Heart right ventricle (tissue), 16 donors: ENCODE results near the gene FOLR2. TPM values are rescaled to one million over a fixed set of nuclear protein-coding genes. Genes with fewer than 3 reads are reported as not detected.

Source experiments
- ATAC-seq, 8 donors: fragments of 200-7000 bp; cut with Tn5 transposase; one replicate each; pipeline ENCODE4 v1.9.1; 2020; ENCODE audit warnings: mild to moderate bottlenecking in 8 of 8, moderate library complexity in 8 of 8, moderate number of reproducible peaks in 1 of 8
- DNase-seq, 2 donors: peaks; one replicate each; pipeline ENCODE4 v3.0.0-alpha.2; 2020
- H3K27ac ChIP-seq, 10 donors: fragments of 200-600 bp; sonication (generic) in 2 of 10; one replicate each; pipeline versions ENCODE4 v1.5.0 to v1.8.0; 2020 to 2022; ENCODE audit warnings: mild to moderate bottlenecking in 3 of 10
- H3K27me3 ChIP-seq, 7 donors: fragments of 200-600 bp; one replicate each; pipeline ENCODE4 v1.8.0; 2021 to 2022; ENCODE audit warnings: mild to moderate bottlenecking in 2 of 7
- H3K36me3 ChIP-seq, 9 donors: fragments of 200-600 bp; sonication (generic) in 1 of 9; one replicate each; pipeline versions ENCODE4 v1.5.0 to v1.8.0; 2020 to 2022; ENCODE audit warnings: mild to moderate bottlenecking in 2 of 9
- H3K4me1 ChIP-seq, 9 donors: fragments of 200-600 bp; sonication (generic) in 1 of 9; one replicate each; pipeline versions ENCODE4 v1.5.0 to v1.8.0; 2020 to 2022; ENCODE audit warnings: mild to moderate bottlenecking in 4 of 9
- H3K4me3 ChIP-seq, 10 donors: fragments of 200-600 bp; sonication (generic) in 2 of 10; one replicate each; pipeline versions ENCODE4 v1.5.0 to v1.8.0; 2020 to 2022; ENCODE audit warnings: mild to moderate bottlenecking in 7 of 10, moderate library complexity in 2 of 10
- H3K9me3 ChIP-seq, 11 donors: fragments of 200-600 bp in 10 of 11; sonication (generic) in 2 of 11; one replicate each; pipeline versions ENCODE4 v1.5.0 to v1.8.0; 2013 to 2022; ENCODE audit warnings: mild to moderate bottlenecking in 2 of 11, control low read depth in 1 of 11, moderate library complexity in 1 of 11
- CTCF ChIP-seq, 9 donors: fragments of 200-600 bp; sonication (generic) in 2 of 9; IDR thresholded peaks; one replicate each; pipeline versions ENCODE4 v1.5.0 to v1.8.0; 2021 to 2022; ENCODE audit warnings: antibody characterized with exemption in 9 of 9, mild to moderate bottlenecking in 5 of 9, moderate library complexity in 1 of 9
- WGBS, 2 donors: extraction: QIAGEN DNeasy Blood & Tissue Kit; methylation state at CpG; one replicate each; pipeline ENCODE4 v1.1.7; 2013; ENCODE audit warnings: inconsistent platforms in 1 of 2; 5-methylcytosine and 5-hydroxymethylcytosine counted together
- intact Hi-C, 10 donors: fragments of 100-400 bp; cut with DNase I; formaldehyde crosslinking; loops; one replicate each; pipeline versions ENCODE4 v1.11.1 to v1.14.2; 2022
- polyA plus RNA-seq, 2 donors: library from polyadenylated mRNA; stranded (reverse); fragments of 200-250 nt; gene quantifications; one replicate each; pipeline ENCODE4 v1.2.3, GENCODE V29; 2013
- total RNA-seq, 10 donors: library from RNA; stranded (reverse); fragmentation: NEBNext Ultra II Directional in 3 of 10; extraction: Animal tissue kit (Norgen Biotek cat#: 25700) in 3 of 10; gene quantifications; one replicate each; pipeline versions ENCODE4 v1.2.1 to v1.2.4, GENCODE V29; 2021 to 2023
- donor health status: Arrhythmogenic right ventricular cardiomyopathy.
- donor health status: ischemic (EF 13 %, LVEDD 7.1; RV severe dilation, severe dysfunction).
- donor health status: healthy with polysubstance abuse.
- donor health status: DM: no; HTN: yes; CAD: no.
- donor health status: DM: no; HTN: no; CAD: no.
- donor health status: ischemic (EF 25% LVEDD 6.9; RV normal size, moderate dysfunction).
- donor health status: ischemic (EF 25% LVEDD 5.7; RV mildly dilated, moderate dysfunction).
- donor health status: healthy.
- donor health status: DM: yes; HTN: yes; CAD: no.
- donor health status: Ischemic cardiomyopathy.
- donor health status: ischemic (EF 35%, LVEDD 5.7; RV mildly dilated, moderate dysfunction).
- donor health status: nonischemic (EF 11% LVEDD 7.7; RV severe dilation, severe dysfunction).
- donor health status: DM: yes; HTN: yes; CAD: no.
- donor health status: PGD.
- donor health status: ischemic (EF 29% LVEDD 5.4; RV normal size, mild dysfunction).
- donor health status: nonischemic (EF 23%, LVEDD 6.1; RV moderate dilation, normal function).

FOLR2 gene
- total and polyA plus RNA-seq, 12 donors, result 6.8 to 84.4 (median 10.4) TPM

- DNase-seq (no peak), ATAC-seq (no peak)
- intact Hi-C loops, result no loop called here
- H3K4me1 ChIP-seq, result peaks cover 4 to 26% (median 18%) of the 10 kb centered on the region in 9 donors
- no peaks in the 10 kb centered on the region for H3K36me3 ChIP-seq
- H3K27ac ChIP-seq, result no peak overlapping the region
- peaks cover 13 to 100% (median 92%) of the 10 kb centered on the region in 7 donors for H3K27me3 ChIP-seq
- no peak for TF ChIP-seq CTCF (IDR thresholded peaks at IDR 0.05)
- H3K9me3 ChIP-seq, result no peaks in the 10 kb centered on the region
- 13 to 20% methylated on average over 19 of the region's 19 CpGs for WGBS, 2 donors
- no peak overlapping the region for H3K4me3 ChIP-seq
Measured at GRCh38 chr11:72245263-72245816, 28.7 kb downstream of the FOLR2 start.

- 30 to 40% methylated on average over 2 of the region's 2 CpGs for WGBS, 2 donors
- no peak overlapping the region for H3K27ac ChIP-seq
- DNase-seq (no peak), ATAC-seq (no peak)
- intact Hi-C loops, result no loop called here
- H3K4me3 ChIP-seq, result no peak overlapping the region
- TF ChIP-seq CTCF (IDR thresholded peaks at IDR 0.05), result no peak
- peaks cover 0 to 16% (median 10%) of the 10 kb centered on the region in 9 donors for H3K4me1 ChIP-seq
- H3K36me3 ChIP-seq, result no peaks in the 10 kb centered on the region
- no peaks in the 10 kb centered on the region for H3K9me3 ChIP-seq
- H3K27me3 ChIP-seq, result peaks cover 13 to 100% (median 87%) of the 10 kb centered on the region in 7 donors
Measured at GRCh38 chr11:72247584-72247983, 31.0 kb downstream of the FOLR2 start.

- no peak for DNase-seq
- 87 to 89% methylated on average over 5 of the region's 5 CpGs for WGBS, 2 donors
- intact Hi-C loops, result no loop called here
- Histone ChIP-seq H3K4me1 (peaks cover 0 to under 1% (median 0%) of the 10 kb centered on the region in 9 donors), H3K9me3 (no peaks in the 10 kb centered on the region), H3K27me3 (peaks cover 0 to 86% (median 70%) of the 10 kb centered on the region in 7 donors), H3K36me3 (no peaks in the 10 kb centered on the region), H3K4me3 (no peak overlapping the region), H3K27ac (no peak overlapping the region)
- ATAC-seq, result no peak
- no peak for TF ChIP-seq CTCF (IDR thresholded peaks at IDR 0.05)
Measured at GRCh38 chr11:72249961-72250360, 33.4 kb downstream of the FOLR2 start.

GRCh38 chr11:72250661-72251464 lies 34.3 kb downstream of the FOLR2 start:
- 82 to 84% methylated on average over 24 of the region's 24 CpGs for WGBS, 2 donors
- Histone ChIP-seq H3K4me1 (no peaks in the 10 kb centered on the region), H3K4me3 (no peak overlapping the region), H3K27me3 (peaks cover 0 to 77% (median 61%) of the 10 kb centered on the region in 7 donors), H3K36me3 (no peaks in the 10 kb centered on the region), H3K9me3 (no peaks in the 10 kb centered on the region), H3K27ac (no peak overlapping the region)
- no peak for DNase-seq
- peak in 2 of 8 donors; percentile 16 to 37 for ATAC-seq
- no peak for TF ChIP-seq CTCF (IDR thresholded peaks at IDR 0.05)
- intact Hi-C loops, result no loop called here
